ENCODE measurements around the gene SCGB3A1. TPM values are rescaled to one million over a fixed set of nuclear protein-coding genes. Genes with fewer than 3 reads are reported as not detected.

SCGB3A1 gene, protein sequence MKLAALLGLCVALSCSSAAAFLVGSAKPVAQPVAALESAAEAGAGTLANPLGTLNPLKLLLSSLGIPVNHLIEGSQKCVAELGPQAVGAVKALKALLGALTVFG
- not detected for total RNA-seq

DNA sequence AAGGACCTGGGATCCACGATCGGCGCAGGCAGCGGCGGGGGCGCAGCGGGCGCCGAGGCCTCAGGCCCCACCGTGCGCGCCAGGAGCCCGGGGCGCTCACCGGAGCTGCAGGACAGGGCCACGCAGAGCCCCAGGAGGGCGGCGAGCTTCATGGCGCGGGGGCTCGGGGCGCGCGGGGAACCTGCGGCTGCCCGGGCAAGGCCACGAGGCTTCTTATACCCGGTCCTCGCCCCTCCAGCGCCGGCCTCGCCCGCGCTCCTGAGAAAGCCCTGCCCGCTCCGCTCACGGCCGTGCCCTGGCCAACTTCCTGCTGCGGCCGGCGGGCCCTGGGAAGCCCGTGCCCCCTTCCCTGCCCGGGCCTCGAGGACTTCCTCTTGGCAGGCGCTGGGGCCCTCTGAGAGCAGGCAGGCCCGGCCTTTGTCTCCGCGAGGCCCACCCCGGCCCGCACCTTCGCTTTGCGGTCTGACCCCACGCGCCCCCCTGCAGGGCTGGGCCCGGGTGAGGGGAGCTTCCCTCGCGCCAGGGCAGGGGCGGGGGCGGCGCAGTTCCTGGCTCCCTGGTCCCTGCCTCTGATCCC, at the start of gene SCGB3A1:
Gene SCGB3A1 (minus strand): TSS at position 189 of the 577 bp plus-strand sequence. CDS start 37 bp downstream, at position 152.
- Histone ChIP-seq H3K9me3 (no peaks in the 10 kb centered on the region), H3K4me1 (ENCODE audit: control insufficient read depth in 1 of 2, low read depth in 2 of 2) (no peaks in the 10 kb centered on the region), H3K36me3 (no peaks in the 10 kb centered on the region), H3K27ac (no peak within 1 kb of the TSS), H3K4me3 (peak within 1 kb of the TSS; percentile 35), H3K27me3 (replicated peaks; ENCODE audit: insufficient read depth) (peaks cover 5% of the 10 kb centered on the region)
- DNase-seq (ENCODE audit: low spot score) (no peak), ATAC-seq (ENCODE audit: insufficient number of reproducible peaks, low FRiP score, low read depth) (no peak)
- TF ChIP-seq, protein P1, sequence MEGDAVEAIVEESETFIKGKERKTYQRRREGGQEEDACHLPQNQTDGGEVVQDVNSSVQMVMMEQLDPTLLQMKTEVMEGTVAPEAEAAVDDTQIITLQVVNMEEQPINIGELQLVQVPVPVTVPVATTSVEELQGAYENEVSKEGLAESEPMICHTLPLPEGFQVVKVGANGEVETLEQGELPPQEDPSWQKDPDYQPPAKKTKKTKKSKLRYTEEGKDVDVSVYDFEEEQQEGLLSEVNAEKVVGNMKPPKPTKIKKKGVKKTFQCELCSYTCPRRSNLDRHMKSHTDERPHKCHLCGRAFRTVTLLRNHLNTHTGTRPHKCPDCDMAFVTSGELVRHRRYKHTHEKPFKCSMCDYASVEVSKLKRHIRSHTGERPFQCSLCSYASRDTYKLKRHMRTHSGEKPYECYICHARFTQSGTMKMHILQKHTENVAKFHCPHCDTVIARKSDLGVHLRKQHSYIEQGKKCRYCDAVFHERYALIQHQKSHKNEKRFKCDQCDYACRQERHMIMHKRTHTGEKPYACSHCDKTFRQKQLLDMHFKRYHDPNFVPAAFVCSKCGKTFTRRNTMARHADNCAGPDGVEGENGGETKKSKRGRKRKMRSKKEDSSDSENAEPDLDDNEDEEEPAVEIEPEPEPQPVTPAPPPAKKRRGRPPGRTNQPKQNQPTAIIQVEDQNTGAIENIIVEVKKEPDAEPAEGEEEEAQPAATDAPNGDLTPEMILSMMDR (IDR thresholded peaks at IDR 0.05) = no peak

DNA sequence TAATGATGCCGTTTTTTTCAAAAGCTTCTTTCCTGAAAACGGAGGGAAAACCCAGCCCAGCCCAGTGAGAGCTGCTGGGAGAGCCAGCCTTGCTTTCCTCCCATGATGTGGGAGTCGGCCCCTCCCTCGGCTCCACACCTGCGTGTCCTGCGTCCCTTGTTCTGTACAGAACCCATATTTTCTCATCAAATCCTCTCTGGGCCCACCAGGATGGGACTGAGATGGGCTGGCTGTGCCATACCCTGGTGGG, 49.2 kb upstream of the SCGB3A1 start:
- Histone ChIP-seq H3K27ac (no peak overlapping the region), H3K27me3 (replicated peaks; ENCODE audit: insufficient read depth) (no peaks in the 10 kb centered on the region), H3K36me3 (no peaks in the 10 kb centered on the region), H3K9me3 (no peaks in the 10 kb centered on the region), H3K4me1 (ENCODE audit: control insufficient read depth in 1 of 2, low read depth in 2 of 2) (no peaks in the 10 kb centered on the region), H3K4me3 (no peak overlapping the region)
- TF ChIP-seq, protein P1 (IDR thresholded peaks at IDR 0.05) = no peak
- ATAC-seq (ENCODE audit: insufficient number of reproducible peaks, low FRiP score, low read depth) = no peak
- no peak for DNase-seq (ENCODE audit: low spot score)

DNA sequence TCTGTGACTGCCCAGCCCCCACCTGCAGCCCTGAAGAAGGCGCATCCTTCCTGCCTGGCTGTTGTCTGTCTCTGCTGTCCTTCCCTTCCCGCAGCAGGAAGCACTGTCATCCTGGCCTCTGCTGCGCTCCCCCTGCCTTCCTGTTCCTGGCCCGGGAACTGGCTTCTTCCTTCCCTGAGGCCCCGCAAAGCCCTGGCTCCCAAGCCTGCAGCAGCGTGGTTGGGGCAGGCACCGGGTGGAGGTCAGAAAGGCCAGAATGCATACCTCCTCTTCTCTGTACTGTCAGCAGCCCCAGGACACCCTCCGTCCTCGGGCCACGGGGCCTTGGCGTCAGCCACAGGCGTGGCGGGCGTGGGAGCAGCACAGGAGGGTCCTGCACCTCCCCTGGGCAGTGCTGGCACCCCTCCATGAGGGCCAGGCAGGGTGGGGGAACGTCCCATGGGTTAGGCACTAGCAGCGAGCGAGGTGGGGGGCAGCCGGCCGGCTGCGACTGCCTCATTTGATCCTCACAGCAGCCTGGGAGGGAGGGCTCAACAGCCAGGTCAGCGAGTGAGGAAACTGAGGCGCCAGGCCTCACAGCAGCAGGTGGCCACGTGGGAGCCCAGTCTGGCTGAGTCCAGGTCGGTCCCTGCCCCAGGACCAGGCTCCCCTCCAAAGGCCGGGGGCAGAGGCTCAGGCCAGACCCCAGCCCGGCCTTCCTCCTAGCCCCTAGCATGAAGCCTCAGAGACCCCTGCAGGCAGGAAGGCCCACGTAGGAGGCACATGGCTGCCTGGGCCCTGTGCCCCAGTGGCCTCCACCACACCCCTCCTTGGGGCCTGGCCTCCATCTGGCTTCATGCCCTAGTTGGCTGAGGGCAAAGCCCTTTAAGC, 48.7 kb upstream of the SCGB3A1 start:
- H3K4me3 ChIP-seq = no peak overlapping the region
- no peak overlapping the region for H3K27ac ChIP-seq
- no peak for DNase-seq (ENCODE audit: low spot score)
- TF ChIP-seq, protein P1 (IDR thresholded peaks at IDR 0.05) = no peak
- H3K36me3 ChIP-seq = no peaks in the 10 kb centered on the region
- H3K9me3 ChIP-seq = no peaks in the 10 kb centered on the region
- no peaks in the 10 kb centered on the region for H3K4me1 ChIP-seq (ENCODE audit: control insufficient read depth in 1 of 2, low read depth in 2 of 2)
- no peaks in the 10 kb centered on the region for H3K27me3 ChIP-seq (replicated peaks; ENCODE audit: insufficient read depth)
- no peak for ATAC-seq (ENCODE audit: insufficient number of reproducible peaks, low FRiP score, low read depth)

DNA sequence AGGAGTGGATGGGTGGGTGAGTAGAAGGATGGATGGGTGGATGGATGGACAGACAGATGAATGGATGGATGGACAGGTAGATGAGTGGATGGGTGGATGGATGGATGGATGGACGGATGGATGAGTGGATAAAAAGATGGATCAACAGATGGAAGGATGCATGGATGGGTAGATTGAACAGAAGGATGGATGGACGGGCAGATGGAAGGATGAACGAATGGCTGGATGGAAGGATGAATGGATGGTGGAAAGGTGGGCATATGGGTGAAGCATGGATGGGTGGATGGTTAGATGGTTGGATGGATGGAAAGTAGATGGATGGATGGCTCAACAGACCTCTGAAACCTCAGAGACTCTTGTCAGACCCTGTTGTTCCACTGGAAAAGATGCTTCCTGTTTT, 48.0 kb upstream of the SCGB3A1 start:
- H3K36me3 ChIP-seq = no peaks in the 10 kb centered on the region
- TF ChIP-seq, protein P1 (IDR thresholded peaks at IDR 0.05) = no peak
- H3K27ac ChIP-seq = no peak overlapping the region

DNA sequence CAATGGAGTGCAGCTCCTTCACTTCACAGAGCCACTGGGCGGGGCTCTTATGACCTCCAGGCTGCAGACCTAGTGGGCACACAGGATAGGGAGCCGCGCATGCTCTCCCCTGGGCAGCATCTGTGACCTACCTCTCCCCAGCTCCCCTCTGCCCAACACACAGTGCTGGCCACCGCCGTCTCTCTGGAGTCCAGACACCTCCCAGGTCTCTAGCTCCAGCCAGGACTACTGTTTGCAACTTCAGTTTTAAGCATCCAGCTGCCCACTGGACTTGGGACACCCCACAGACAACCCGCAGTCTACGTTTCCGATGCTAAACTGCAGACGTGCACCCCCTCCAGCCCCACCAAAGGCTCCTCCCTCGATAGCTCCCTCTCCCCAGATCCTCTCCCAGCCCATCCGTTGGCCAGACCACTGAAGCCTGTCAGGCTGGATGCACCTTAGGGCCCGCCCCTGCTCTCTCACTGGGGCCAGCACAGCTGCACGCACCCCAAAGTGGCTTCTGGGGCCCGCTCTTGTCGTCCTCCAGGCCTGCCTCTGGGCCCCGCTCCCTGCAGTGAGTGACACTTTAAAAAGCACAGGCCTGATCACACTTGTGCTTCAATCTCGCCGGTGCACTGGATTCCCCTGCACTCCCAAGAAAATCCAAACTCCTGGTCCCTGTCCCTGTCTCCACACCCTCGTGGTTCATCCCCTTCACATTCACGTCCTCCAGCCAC, 46.8 kb upstream of the SCGB3A1 start:
- DNase-seq (ENCODE audit: low spot score) (no peak), ATAC-seq (ENCODE audit: insufficient number of reproducible peaks, low FRiP score, low read depth) (no peak)
- Histone ChIP-seq H3K9me3 (no peaks in the 10 kb centered on the region), H3K4me1 (ENCODE audit: control insufficient read depth in 1 of 2, low read depth in 2 of 2) (no peaks in the 10 kb centered on the region), H3K27ac (no peak overlapping the region), H3K27me3 (replicated peaks; ENCODE audit: insufficient read depth) (no peaks in the 10 kb centered on the region), H3K36me3 (no peaks in the 10 kb centered on the region), H3K4me3 (no peak overlapping the region)
- TF ChIP-seq, protein P1 (IDR thresholded peaks at IDR 0.05) = no peak

More for the DNA sequence above, 48.0 kb upstream of the SCGB3A1 start:
- Histone ChIP-seq H3K4me3 (no peak overlapping the region), H3K9me3 (no peaks in the 10 kb centered on the region), H3K27me3 (replicated peaks; ENCODE audit: insufficient read depth) (no peaks in the 10 kb centered on the region), H3K4me1 (ENCODE audit: control insufficient read depth in 1 of 2, low read depth in 2 of 2) (no peaks in the 10 kb centered on the region)
- DNase-seq (ENCODE audit: low spot score) = no peak
- ATAC-seq (ENCODE audit: insufficient number of reproducible peaks, low FRiP score, low read depth) = no peak

Data from thoracic aorta (tissue), 2 donors.